ENCODE data around the gene SLC25A18.

GRCh38 chr22:17634696-17635095, 71.4 kb downstream of the SLC25A18 start:
- TF ChIP-seq CTCF (IDR thresholded peaks at IDR 0.05) (no peak), POLR2A (IDR thresholded peaks at IDR 0.05) (no peak)
